UCSD-AML1 (cell line): ENCODE measurements around the gene TVP23C.
"Not testable (repeated sequence)": the region's sequence is repeated elsewhere in the genome, so short reads cannot be mapped to it uniquely, and the experiment has no call there.

Source experiments
- DNase-seq: peaks from one replicate; lab custom pipeline; 2025; ENCODE audit not compliant: unreplicated experiment; lab: John Stamatoyannopoulos, UW

Gene TVP23C

GRCh38 chr17:15533122-15533521 is 30.2 kb downstream of the TVP23C start:
- not testable (repeated sequence) for DNase-seq

GRCh38 chr17:15526292-15527218 is 36.7 kb downstream of the TVP23C start:
- not testable (repeated sequence) for DNase-seq

GRCh38 chr17:15524990-15525985 is 38.0 kb downstream of the TVP23C start:
- DNase-seq, result peak; percentile 29

- DNase-seq, result no peak
Measured at GRCh38 chr17:15516150-15516549, 47.1 kb downstream of the TVP23C start.

GRCh38 chr17:15514469-15514868 is 48.8 kb downstream of the TVP23C start:
- no peak for DNase-seq

DNA sequence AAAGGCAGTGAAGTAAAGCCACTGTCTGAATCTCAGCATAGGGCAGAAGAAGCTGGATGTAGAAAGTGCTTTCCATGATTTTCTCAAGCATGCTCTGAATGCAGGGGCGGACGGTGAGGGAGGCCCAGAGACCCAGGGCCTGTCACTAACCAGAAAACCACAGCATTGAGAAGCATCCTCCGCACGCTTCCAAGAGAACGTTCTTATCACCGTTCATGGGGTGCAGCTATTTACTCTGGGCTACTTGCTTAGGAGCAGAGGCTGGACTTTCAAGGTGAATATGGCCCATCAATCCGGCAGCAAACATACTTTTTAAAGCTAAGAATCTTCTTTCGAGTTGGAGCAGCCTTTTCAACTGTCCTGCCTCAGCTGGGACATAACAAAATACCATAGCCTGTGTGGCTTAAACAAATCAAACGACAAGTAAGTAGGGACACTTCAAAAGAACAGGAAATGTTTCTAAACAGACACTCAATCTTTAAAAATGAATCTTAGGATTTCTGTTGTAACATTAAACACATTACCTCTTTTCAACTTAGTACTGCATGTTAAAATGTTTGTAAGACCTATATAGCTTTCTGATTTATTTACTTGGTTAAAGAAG is 49.3 kb downstream of the TVP23C start:
- no peak for DNase-seq

GRCh38 chr17:15513058-15513791 is 50.1 kb downstream of the TVP23C start:
- DNase-seq, result no peak

DNA sequence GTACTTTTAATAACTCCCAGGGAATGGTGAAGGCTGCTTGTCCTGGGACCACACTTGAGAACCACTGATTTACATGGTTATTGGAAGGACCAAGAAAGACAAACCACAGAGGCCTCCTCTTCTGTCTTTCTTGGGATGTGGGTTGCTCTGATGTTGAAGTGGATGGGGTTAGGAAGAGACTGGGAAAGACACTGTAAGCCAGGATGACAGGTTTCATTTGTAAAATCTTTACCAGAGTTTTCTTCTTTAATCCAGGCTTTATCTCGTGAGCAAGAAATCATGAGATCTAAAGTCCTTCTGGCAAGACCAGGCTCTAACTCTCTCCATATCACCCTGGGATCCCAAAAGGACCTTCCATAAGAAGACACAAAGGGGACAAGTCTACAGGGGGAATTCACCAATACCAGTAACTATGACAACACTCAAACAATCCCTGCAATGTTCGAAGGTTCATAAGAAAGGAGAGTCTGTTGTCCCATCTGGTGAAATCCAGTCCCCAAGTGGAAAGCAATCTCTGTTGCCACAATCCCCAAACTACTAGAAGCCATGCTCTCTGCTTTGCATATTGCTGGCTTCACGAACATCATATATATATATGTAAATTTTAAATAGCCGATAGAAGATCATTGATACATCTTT is 51.1 kb downstream of the TVP23C start:
- no peak for DNase-seq

- DNase-seq, result no peak
Measured at GRCh38 chr17:15511142-15511541, 52.1 kb downstream of the TVP23C start.

DNA sequence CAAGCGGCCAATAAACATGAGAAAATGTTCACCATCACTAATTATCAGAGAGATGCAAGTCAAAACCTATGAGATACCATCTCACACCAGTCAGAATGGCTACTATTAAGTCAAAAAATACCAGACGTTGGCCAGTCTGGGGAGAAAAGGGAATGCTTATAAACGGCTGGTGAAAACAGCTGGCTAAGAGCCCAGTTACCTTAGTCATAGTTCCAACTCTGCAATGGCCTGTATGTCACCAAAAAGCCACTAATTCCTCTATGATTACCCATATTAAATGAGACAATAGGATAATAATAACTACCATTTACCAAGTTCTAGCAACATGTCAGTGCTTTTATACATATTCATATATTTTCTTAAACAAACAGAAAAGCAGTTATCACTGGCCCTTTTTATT is 52.9 kb downstream of the TVP23C start:
- DNase-seq, result no peak

DNA sequence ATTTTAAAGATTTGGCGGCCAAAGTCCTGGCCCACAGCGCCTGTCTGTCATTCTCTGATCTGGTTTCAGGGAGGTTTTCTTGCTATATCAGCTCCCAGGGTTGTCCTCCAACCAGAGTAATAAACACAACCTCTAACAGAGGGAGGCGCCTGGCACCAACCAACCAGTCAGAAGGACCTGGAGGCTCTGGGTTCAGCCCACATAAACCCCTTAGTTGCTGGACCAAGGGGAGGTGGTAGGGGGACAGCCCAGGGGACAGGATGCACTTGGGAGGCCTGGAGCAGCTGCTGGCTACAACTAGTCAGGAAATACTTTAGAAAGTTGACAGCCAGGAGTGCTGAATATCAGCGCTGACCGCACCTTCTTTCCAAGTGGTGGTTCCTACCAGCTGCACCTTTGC is 54.2 kb downstream of the TVP23C start:
- no peak for DNase-seq

- DNase-seq, result no peak
Measured at GRCh38 chr17:15508466-15508865, 54.8 kb downstream of the TVP23C start.

DNA sequence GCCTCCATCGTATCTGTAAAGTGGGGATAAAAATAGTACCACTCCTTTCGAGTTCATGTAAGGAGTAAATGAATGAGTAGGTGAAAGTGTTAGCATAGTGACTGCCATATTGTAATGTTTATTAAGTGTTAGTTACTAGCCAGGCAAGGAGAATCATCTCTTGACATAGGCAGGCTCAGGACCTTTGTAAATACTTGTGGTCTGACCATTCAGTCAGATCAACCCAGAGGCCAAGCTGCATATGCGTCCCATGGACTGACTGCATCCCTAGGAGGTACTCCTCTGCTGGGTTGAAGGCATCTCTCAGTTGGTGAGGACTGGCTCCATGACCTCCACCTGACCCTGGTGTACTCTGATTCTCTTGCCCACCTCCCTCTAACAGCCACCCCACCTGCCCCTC is 55.4 kb downstream of the TVP23C start:
- no peak for DNase-seq

DNA sequence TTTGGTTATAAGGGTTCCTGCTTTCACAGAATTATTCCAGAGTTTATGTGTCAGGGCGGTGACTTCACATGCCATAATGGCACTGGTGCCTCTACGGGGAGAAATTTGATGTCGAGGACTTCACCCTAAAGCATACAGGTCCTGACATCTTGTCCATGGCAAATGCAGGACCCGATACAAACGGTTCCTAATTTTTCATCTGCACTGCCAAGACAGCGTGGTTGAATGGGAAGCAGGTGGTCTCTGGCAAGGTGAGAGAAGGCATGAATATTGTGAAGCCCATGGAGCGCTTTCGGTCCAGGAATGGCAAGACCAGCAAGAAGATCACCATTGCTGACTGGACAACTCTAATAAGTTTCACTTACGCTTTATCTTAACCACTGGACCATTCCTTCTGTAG is 56.3 kb downstream of the TVP23C start:
- no peak for DNase-seq

DNA sequence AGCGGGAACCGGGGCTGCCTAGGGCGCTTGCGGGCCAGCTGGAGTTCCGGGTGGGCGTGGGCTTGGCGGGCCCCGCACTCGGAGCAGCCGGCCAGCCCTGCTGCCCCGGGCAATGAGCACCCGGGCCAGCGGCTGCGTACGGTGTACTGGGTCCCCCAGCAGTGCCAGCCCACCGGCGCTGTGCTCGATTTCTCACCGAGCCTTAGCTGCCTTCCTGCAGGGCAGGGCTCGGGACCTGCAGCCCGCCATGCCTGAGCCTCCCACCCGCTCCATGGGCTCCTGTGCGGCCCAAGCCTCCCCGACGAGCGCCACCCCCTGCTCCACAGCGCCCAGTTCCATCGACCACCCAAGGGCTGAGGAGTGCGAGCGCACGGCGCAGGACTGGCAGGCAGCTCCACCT is 57.6 kb downstream of the TVP23C start:
- not testable (repeated sequence) for DNase-seq

DNA sequence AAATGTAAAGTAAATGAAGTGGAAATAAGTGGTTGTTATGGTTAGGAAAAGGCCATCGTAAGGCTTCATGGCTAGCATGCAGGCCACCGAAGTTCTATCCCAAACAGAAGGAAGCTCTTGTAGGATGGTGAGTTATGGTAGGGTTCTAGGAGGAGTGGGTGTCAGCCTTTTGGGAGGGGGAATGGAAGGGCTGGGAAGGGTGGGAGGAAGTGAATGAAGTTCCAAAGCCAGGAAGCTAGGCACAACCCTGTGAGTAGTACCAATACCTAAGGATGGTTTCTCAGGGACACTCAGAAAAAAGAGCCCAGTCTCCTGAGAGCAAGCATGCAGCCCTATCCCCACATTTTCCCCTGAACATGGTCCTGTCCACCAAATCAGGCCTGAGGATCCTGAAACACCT is 59.6 kb downstream of the TVP23C start:
- DNase-seq, result no peak

DNA sequence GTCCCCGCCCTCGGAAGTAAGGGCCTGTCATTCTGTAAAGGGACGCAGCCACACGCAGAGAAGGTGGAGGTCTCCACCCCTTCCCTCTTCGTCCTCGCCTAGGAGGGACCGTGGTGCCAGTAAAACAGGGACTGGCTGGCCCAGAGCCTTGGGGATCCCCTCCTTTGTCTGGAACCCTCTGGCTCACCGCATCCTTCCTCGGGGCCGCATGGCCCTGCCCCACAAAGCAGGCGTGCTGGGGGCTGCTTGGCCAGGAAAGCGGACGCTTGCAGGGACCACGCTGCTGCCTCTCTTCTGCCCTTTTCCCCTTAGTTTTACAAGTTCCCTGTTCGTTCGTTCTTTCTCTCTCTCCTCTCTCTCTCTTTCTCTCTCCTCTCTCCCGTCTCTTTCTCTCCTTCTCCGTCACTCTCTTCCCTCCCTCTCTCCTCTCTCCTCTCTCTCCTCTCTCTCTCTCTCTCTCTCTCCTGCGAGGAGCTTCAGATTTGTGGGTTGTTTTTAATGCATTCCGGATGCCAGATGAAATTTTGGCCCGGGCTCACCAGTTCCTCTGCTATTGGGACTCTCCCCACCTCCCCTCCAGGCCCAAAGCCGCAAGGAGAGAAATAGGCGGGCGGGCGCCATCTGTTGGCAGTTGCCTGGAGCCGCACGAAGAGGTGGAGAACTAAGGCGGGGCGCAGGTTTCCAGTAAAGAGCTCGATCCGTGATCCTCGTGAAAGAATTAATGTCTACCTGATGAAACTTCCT is 60.7 kb downstream of the TVP23C start:
- DNase-seq, result peak; percentile 74

- no peak for DNase-seq
Measured at GRCh38 chr17:15501793-15502192, 61.5 kb downstream of the TVP23C start.

DNA sequence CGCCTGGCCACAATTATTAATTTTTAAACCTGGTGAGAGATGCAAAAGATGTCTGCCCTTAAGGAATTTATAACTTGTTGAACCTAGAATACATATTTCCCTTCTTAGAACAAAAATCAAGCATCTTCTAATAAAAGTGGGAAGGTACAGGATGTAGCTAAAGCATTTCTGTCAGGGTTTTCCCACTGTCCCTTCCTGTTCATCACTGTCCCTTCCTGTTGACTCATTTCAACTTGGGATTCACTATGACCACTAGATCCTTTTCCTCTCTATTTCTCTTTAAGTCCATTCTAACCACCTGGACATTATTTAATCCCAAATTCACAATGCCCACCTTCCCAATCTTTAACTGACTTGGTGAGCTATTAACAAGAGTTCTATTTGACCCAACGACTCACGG is 62.0 kb downstream of the TVP23C start:
- no peak for DNase-seq
